Measurements from ENCODE around the gene SERPINB12.

- TF ChIP-seq EZH2phosphoT487 (IDR thresholded peaks at IDR 0.05; ENCODE audit: borderline replicate concordance, low read depth, low read length) (no peak), CTCF (conservative IDR thresholded peaks at IDR 0.05; ENCODE audit: low read length) (no peak)
Observed at GRCh38 chr18:63592471-63592870, 50.3 kb downstream of the SERPINB12 start.

Data from OCI-LY7 (cell line).